H4 (cell line): ENCODE measurements around the gene ENPP6. TPM values are rescaled to one million over a fixed set of nuclear protein-coding genes. Genes with fewer than 3 reads are reported as not detected.

Experiments
- DNase-seq: peaks from one replicate; pipeline ENCODE4 v3.0.0-alpha.2; 2015; ENCODE audit warnings: low spot score
- total RNA-seq: library from RNA; depleted of rRNA; stranded (reverse); fragments of >200 nt; shearing (Covaris generic); gene quantifications from 2 replicates; pipeline ENCODE4 v1.2.3, GENCODE V29; 2014

ENPP6 gene
- total RNA-seq, 1 experiment from 2014 or later, result not detected

DNA sequence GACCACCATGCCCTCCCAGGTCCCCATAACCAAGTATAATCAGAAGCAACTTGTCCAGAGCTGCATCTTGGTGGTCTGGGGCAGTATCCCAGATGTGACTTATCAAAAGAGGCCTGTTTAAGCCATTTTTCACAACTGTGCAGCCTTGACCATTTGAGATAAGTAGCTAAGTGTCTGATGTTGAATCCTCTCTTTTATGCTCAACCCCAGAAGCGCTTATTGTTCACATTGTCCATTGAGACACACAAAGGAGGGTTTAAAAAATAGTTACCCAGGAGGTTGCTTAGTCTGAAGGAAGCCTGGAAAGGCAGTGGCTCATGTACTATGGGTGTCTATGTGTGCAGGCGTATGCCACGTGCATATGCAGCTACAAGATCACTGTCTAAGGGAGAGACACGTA lies 27.0 kb downstream of the ENPP6 start:
- DNase-seq, result no peak

DNA sequence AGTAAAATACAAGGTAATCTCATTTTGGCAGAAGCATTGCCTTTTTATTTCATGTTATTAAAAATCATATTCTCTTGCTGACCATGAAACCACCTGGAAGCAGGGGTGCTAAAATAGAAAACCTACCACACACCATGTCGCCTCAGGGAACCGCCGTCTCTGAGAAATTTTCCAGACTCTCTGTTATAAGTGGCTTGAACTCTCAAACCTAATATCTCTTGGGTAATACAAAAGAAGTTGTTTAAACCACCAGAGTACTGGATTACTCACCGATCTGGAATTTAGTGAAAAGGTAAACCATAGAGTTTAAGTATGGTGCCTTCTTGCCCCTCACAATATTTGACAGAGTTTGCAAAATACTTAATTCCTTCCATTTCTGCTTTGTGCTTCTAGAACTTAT lies 27.7 kb downstream of the ENPP6 start:
- peak; percentile 22 for DNase-seq

DNA sequence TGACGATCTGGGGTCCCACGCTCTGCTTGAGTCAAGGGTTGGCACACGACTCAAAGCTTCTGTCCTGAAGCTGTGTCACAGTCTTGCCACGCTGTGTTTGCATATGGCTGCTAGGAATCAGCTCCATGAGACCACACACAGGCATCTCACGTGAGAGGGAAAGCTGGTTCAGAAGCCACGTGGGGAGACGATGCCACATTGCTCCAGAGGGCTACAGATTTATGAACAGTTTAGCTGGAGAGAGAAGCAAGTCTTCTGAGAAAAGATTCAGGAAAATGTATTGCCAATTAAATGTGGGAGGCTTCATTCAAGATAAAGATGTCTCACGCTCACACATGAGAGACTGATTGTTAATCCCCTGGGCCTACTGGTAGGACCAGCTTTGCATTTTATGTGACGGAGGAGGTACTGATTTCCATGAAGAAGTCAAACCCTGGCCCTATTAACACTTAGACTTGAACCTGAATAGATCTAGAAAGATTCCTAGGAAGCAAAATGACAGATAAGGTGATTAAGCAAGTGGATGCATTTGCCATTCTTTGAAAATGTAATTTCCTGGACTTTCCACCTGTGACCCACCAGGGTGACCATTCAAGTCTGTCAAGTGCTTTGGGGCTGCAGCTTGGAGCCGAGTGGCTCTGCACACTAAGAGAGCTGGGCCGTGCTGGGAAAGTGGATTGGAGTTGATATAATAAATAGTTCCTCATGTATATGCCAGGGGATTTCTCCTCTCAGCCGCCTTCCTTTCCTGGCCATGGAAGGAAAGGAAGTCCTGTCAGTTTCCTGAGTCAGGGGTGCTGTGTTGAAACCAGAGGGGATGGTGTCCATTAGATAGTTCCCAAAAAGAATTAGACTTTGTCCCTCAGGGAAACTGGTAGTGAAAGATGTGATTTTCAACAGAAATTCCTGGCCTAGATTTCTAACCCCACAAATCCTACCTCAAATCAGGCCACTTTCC lies 29.0 kb downstream of the ENPP6 start:
- no peak for DNase-seq

DNA sequence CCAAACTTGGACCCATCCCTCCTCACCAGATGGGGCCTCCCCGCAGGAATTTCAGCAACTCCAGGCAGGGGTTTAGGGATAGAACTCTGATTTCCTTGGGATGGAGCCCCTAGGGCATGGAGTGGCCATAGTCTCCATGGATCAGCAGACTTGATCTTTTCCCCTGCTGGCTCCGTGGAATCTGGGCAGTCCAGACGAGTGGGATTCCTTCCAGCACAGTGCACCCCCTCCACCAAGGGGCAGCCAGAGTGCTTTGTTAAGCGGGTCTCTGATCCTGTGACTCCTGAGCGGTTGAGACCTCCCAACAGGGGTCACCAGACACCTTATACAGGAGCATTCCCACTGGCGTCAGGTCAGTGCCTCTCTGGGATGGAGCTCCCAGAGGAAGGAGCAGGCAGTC lies 40.4 kb downstream of the ENPP6 start:
- DNase-seq, result no peak

DNA sequence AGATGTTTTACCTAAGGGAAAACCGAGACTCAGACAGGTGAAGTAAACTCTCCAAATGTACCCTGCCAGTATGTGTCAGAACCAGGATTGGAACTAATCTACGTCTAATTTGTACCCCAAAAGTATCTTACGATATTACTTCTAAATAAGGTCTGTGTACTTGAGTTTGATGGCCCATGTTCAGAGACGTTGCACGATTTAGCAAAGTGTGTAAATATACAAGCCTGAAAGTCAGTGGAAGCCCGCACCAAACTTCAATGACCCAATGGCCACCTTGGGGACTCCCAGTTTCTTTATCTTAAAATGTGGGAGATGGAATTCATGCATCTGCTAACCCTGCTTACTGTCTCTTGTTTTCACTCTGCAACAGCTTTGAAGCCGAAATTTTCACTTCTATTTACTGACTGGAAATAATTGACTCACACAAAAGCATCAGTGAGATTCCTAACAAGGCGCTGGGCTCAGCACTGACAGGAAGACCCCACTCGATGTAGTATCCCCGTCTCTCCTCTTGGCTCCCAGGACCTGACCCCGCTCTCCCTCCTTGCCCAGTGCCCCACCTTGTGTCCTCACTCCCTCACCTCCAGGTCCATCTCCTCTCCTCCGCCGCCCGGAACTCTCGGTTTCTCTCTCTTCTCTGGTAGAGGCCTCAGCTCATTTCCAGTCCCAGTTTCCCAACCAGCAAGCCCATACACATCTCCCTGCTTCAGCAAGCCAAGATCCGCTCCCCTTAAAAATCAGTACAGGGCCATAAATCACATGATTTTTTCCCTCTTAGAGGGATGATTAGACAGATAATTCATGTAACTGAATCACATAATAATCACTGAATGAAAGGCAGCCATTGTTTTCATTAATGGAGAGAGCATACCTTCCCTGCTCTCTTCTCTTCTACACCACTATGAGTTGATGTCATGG lies 42.8 kb downstream of the ENPP6 start:
- DNase-seq, result no peak

DNA sequence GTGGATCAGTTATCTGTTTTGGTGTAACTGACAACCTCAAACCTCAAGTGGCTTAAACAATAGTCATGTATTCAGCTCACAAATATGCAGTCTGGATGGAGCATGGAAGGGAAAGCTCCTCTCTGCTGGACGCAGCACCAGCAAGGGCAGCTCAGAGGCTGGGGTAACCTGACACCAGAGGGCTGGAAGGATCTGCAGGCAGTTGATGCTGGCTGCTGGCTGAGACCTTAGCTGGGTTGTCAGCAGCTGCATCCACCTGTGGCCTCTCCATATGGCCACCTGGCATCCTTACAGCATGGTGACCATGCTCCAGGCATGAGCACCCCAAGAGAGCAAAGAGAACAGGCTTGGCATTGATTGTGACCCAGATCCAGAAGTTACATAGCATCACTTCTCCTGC lies 46.7 kb downstream of the ENPP6 start:
- DNase-seq, result peak; percentile 61

DNA sequence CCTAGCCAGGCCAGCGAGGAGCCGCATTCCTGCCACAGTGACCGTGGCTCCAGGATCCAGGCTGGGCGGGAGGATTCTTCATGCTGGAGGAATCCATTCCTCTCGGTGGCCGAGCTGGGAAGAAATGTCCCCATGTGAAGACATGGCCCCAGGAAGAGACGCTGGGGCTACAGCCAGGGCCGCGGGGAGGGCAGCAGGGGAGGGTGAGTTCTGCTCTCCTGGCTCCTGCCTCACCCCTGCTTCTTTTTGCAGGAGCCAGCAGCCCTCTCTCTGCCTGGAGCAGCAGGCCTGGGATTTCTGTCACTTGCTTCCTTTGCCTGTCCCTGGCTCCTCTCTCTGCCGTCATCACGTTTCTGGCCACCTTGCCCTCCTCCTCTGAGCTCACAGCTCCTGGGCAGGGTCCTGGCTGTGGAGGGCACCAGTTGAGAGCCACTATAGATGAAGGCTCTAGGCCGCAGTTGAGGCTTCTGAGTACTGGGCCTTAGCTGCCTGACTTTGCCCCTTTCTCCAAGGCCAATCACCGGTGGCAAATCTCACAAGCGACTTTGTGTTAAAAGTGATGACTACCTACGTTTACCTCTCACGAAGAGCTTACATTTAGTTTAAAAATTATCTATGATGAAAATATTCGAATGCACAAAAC lies 48.3 kb downstream of the ENPP6 start:
- no peak for DNase-seq

DNA sequence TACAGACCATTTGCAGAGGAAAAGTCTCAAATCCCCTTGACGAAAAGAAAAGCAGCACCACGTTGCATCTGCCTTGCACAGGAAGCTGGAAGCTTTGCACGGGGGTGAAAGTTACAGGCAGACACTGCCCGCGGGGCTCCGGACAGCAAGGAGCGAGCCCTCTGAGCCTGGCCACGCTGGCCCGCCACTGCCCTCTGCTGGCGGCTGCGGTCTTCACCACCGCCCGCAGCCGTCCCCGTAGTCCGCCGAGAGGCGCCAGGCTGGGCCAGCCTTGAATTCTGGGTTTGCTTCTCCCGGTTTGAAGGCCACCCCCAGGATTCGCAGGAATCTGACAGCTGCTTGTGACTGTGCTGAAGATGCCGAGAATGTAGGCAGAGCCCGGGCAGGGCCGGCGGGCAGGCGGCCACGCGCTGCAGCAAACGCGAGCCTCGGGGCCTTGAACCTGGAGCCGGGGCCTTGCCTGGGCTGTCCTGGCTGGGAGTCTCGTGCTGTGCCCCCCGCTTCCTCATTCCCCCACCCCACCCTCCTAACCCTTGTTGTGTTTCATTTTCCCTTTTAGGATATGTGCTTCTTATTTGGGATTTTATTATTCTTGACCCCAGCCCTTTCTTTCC lies 49.2 kb downstream of the ENPP6 start:
- DNase-seq, result peak; percentile 46

DNA sequence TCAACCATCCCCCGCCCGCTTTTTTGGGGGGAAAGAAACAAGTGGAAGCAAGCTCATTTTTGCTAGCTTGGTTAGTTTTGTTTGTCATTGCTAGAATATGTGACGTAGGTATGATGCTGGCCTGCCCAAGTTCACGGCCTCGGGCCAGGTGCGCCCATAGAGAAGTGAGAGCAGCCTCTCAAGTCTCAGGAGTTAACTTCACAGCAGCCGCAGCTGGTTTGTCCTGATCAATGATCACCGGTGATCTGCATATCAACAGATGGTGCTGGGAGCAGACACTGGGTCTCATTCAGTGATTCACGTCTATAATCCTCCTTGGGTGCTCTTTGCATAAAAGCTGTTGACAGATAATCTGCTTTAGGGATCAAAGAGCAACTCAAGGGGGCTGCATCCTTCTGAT lies 50.1 kb downstream of the ENPP6 start:
- no peak for DNase-seq

DNA sequence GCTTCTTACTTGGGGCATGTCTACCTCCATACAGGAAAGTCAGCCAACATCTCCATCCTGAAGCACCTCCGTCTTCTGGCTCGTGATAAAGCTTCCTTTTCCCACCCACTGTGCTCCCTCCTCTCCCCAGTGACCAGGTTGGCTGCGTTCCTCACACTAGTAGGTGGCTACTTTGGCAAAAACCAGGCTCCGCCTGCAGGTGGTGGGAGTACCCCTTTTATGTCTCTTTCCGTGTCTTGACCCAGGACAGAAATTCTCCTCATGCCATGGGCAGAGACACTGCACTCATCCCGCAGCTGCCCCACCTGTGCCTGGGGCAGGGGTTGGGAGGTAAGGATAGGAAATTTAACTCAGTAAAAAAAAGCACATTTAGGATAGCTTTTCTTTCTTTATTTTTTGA lies 50.9 kb downstream of the ENPP6 start:
- no peak for DNase-seq

DNA sequence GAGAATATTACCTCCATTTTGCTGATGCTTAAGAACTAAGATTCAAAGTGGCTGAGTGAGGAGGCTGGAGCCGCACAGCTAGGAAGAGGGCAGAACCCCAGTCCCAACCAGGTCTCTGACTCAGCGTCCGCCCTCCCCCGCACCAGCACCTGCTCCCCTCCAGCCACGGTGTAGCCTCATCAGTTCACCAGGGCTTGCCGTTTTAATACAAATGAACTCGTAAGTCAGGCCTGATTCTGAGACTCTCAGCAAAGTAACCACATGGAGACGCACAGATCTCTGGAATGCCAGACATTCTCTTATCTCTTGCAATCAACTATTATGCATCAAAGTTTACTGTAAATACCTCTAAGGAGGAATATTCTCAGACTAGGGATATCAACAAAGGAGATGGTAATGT lies 52.4 kb downstream of the ENPP6 start:
- no peak for DNase-seq

DNA sequence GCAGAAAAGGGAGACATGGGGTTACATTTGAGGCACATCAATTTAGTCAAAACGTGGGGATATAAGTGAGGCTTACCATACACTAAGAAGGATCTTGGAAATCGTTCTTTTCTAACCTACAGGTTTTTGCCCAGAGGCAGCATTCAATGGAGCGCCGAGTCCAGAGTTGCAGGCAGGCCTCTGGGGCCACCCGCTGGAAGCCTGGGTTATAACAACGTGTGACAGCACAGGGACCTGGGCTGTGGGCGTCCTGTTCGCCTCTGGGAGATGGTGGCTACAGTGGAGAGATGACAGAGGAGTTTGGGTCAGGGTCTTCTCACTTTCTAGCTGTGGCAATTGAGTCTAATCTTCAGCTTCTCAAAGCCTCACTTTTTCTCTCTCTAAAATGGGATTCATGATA lies 53.9 kb downstream of the ENPP6 start:
- DNase-seq, result peak; percentile 30

DNA sequence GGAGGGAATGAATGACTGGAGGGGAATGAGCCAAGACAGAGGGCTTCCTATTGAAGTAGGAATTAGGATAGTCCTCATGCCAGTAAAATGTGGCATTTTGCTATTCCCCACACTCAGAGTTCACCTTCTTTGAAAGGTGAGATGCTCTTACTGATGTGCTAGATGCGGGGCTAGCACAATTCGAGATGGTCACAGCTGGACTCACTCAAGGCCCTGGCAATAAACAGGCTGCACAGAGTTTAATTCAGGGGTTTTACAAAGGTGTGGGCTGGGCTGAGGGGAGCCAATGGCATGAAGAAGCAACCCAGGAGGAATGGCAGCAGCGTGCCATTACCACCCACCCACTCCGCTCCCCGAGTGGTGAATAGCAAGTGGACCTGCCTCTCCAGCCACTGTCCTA lies 55.1 kb downstream of the ENPP6 start:
- no peak for DNase-seq

DNA sequence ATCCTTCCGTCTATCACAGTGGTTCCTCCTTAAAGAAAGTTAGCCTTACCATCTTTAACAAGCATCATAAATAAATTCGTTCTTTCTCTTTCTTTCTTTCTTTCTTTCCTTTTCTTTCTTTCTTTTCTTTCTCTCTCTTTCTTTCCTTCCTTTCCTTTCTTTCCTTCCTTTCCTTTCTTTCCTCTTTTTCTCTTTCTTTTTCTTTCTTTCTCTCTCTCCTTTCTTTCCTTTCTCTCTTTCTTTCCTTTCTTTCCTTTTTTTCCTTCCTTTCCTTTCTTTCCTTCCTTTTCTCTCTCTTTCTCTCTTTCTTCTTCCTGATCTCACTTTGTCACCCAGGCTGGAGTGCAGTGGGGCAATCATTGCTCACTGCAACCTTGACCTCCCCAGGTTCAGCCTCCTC lies 60.4 kb downstream of the ENPP6 start:
- DNase-seq, result no peak

DNA sequence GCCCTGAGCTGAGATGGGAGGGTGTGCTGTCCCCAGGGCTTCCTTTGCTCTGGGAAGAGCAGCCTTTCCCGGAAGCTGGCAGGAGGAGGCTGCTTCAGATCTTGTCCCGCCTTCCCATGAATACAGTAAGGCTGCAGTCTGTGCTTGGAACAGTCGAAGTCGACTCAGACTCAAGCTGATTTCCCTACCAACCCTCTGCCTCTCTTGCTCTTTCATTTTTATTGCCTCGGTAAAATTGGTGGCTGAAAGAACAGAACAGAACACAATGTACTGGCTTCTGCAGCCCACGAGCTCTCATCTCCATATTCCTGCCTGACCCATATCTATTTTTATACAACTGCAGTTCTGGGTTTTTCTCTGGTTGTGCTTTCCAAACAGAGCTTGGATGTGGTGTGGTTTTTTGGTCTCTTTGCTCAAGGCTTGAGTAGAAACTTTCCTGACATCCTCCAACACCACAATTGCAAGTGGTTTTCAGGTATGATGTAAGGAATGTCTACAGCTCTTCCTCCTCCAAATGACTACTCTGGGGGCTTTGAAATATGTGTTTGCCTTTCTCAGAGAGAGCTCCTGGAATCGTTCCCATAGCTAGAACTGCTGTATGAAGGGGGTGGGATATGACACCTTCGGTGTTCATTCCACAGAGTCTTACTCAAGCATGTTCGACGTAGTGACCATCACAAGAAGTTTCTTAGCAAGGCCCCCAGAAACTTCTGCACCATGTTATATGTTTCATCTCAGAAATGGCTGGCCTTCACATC lies 61.3 kb downstream of the ENPP6 start:
- DNase-seq, result no peak

DNA sequence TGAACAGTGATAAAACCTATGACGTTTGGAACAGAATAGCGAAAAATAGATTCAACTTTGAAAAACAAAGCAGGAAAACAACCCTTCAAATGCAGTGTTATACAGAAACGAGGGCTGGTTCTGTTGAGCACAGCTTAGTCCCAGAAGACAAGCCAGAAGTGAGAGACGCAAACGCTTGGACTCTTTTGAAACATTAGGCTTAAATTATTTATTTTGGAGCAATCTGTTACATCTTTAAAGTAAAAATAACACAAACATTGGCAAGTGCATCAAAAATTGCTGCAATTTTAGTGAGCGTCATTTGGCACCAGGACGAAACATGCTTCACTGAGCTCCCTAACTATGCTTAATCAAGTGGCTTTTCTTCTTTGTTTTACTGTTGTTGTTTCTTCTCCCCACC lies 63.5 kb downstream of the ENPP6 start:
- no peak for DNase-seq

DNA sequence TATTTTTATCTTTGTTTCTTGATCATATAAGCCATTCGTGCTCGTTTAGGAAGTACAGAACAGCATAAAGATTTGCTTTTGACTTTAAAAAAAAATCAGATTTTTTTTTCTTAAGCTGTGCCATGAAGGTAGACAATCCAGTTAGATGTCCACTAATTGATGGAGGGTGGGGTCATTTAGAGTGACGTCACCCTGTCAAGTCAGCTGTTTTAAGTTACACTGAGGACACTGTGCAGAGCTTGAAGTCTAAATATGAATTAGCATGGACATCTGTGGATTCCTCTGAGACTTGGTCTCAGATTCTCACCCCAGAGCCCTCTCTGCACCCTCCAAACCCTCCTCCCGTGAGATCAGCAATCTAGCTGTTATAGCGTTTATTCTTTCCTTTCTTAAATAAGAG lies 63.9 kb downstream of the ENPP6 start:
- DNase-seq, result no peak

DNA sequence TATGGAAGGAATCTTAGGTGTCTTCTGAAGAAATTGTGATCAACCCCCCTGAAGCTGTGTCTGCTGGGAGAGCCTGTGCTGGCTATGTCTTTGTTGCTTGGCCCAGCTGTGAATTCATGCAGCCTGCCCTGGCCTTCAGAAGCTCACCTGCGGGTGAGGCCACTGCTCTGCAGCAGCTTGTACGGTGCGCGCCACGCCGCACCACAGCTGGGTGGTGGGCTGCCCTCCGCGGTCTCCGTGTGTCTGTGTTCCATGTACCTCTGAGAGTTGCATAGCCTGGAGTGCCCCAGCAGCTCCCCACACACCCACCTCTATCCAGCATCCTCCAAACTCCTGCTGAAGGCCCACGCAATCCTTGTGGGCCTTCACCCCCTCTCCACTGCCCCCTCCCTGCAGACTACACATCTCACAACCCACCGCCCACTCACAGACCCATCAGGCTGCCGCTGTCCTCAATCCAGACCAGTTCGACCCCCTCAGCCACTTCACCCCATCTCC lies 65.6 kb downstream of the ENPP6 start:
- DNase-seq, result no peak

DNA sequence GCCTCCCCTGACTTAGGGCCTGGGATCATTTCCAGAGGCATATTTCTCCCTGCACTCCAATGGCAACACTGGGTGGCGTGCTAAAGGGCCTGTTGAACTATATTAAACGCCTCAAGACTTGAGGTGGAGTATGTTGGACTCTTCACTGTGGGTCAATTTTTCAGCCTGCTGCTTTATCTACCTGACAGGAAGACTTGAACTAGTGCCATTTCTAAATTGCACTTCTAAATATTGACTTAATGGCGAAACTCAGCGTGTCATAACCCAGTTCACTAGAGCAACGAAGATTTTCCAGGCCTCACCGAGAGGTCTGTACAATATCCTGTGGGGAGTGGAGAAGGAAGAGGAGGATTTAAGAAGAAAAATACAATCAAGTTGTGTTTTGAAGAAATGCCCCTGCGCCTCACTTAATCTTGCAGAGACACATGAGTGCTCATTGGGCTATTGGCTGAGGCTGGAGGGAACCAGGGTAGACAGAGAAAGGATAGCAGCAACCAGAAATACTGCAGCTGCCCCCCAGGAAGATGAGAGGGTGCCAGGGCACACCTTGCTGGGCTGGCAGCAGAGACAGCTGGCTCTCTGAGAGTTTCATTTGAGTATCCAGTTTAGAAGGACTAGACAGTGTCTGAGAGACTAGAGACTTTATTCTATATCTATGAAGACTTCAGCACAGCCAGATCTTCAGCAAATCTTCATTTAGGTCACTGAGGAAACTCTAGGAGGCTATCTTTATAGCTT lies 67.4 kb downstream of the ENPP6 start:
- no peak for DNase-seq
